Osteocyte (in vitro differentiated cells): Measurements from ENCODE around the gene OR2H2. TPM values are rescaled to one million over a fixed set of nuclear protein-coding genes. Genes with fewer than 3 reads are reported as not detected.

Source experiments
- DNase-seq: peaks from one replicate; pipeline ENCODE4 v3.0.0; 2021; ENCODE audit warnings: mixed read lengths; ENCODE audit not compliant: unreplicated experiment; ENCODE audit errors: extremely low spot score
- H3K27ac Mint-ChIP-seq: one replicate; pipeline ENCODE4 v1.8.0; 2021; ENCODE audit warnings: mild to moderate bottlenecking, mixed read lengths; ENCODE audit not compliant: unreplicated experiment
- H3K27me3 Mint-ChIP-seq: one replicate; pipeline ENCODE4 v1.8.0; 2021; ENCODE audit warnings: mixed read lengths; ENCODE audit not compliant: unreplicated experiment
- H3K36me3 Mint-ChIP-seq: one replicate; pipeline ENCODE4 v1.8.0; 2021; ENCODE audit warnings: mixed read lengths; ENCODE audit not compliant: unreplicated experiment
- H3K4me1 Mint-ChIP-seq: one replicate; pipeline ENCODE4 v1.8.0; 2021; ENCODE audit warnings: mixed read lengths; ENCODE audit not compliant: unreplicated experiment
- H3K4me3 Mint-ChIP-seq: one replicate; pipeline ENCODE4 v1.8.0; 2021; ENCODE audit warnings: mild to moderate bottlenecking, moderate library complexity, mixed read lengths; ENCODE audit not compliant: unreplicated experiment
- H3K9me3 Mint-ChIP-seq: one replicate; pipeline ENCODE4 v1.8.0; 2021; ENCODE audit warnings: mixed read lengths; ENCODE audit not compliant: unreplicated experiment
- CTCF ChIP-seq: fragments of 200-600 bp; sonication (generic); IDR thresholded peaks from 2 replicates; pipeline ENCODE4 v1.5.0; 2021; ENCODE audit warnings: antibody characterized with exemption, mild to moderate bottlenecking, moderate library complexity
- total RNA-seq: library from RNA; stranded (reverse); gene quantifications from 2 replicates; pipeline ENCODE4 v1.2.1, GENCODE V29; 2021

The OR2H2 gene
- total RNA-seq, 1 donor from 2014 or later = not detected

DNA sequence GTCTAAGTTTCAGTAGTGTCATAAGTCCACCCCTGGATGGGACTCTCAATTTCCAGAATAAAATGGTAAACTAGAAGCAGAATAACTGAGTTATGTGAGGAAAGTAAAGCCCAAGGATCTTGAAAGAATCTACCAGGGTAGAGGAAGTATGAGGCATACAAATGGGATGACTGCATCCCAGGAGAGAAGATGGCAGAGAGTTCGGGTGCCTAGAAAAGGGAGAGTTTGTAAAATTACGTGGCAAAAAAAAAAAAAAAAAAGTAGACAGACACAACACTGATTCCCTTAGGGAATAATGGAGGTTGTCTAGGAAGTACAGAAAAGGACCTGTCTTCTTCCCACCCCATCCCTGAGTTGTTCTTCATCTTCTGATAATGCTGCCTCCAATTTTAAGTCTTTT is 44.6 kb downstream of the OR2H2 start:
- peaks cover 70% of the 10 kb centered on the region for H3K4me1 Mint-ChIP-seq
- no peak for DNase-seq
- no peak for TF ChIP-seq CTCF
- no peaks in the 10 kb centered on the region for H3K27me3 Mint-ChIP-seq
- H3K4me3 Mint-ChIP-seq = peak overlapping the region; percentile 90
- H3K36me3 Mint-ChIP-seq = no peaks in the 10 kb centered on the region
- H3K9me3 Mint-ChIP-seq = no peaks in the 10 kb centered on the region
- no peak overlapping the region for H3K27ac Mint-ChIP-seq

- Mint-ChIP-seq H3K27me3 (no peaks in the 10 kb centered on the region), H3K4me1 (peaks cover 63% of the 10 kb centered on the region), H3K9me3 (no peaks in the 10 kb centered on the region), H3K4me3 (peak overlapping the region; percentile 10), H3K36me3 (no peaks in the 10 kb centered on the region), H3K27ac (no peak overlapping the region)
- TF ChIP-seq CTCF = no peak
- DNase-seq = no peak
These were observed 45.4 kb downstream of the OR2H2 start for GRCh38 chr6:29630315-29630714.

DNA sequence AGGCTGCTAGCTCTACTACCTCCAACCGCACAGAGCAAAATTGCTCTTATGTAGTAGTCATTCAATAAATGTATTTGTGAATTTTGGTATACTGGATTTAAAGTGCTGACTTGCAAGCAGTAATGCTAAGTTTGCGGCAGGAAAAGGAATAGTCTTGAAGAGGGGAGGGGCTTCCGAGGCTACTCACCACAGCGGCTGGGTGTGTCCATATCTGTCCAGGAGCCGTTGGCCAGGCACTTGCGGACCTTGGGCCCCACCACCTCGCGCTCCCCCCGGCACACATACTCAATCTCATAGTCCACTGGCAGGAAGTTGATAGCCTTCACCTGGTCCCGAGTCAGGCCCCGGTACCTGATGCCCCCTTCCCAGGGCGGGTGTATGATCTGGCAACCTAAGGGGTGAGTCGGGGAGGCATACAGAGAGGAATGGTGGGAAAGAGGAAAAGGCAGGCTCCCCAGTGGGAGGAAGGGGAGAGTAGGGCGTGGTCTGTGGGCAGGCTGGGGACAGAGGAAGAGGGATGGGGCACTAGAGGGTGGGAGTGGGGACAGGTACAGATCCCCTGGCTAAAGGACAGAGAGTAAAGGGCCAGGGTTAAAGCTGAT is 46.4 kb downstream of the OR2H2 start:
- DNase-seq = no peak
- no peaks in the 10 kb centered on the region for H3K27me3 Mint-ChIP-seq
- peaks cover 53% of the 10 kb centered on the region for H3K4me1 Mint-ChIP-seq
- H3K36me3 Mint-ChIP-seq = no peaks in the 10 kb centered on the region
- H3K9me3 Mint-ChIP-seq = no peaks in the 10 kb centered on the region
- TF ChIP-seq CTCF = no peak
- peak overlapping the region; percentile 74 for H3K27ac Mint-ChIP-seq
- peak overlapping the region; percentile 93 for H3K4me3 Mint-ChIP-seq

DNA sequence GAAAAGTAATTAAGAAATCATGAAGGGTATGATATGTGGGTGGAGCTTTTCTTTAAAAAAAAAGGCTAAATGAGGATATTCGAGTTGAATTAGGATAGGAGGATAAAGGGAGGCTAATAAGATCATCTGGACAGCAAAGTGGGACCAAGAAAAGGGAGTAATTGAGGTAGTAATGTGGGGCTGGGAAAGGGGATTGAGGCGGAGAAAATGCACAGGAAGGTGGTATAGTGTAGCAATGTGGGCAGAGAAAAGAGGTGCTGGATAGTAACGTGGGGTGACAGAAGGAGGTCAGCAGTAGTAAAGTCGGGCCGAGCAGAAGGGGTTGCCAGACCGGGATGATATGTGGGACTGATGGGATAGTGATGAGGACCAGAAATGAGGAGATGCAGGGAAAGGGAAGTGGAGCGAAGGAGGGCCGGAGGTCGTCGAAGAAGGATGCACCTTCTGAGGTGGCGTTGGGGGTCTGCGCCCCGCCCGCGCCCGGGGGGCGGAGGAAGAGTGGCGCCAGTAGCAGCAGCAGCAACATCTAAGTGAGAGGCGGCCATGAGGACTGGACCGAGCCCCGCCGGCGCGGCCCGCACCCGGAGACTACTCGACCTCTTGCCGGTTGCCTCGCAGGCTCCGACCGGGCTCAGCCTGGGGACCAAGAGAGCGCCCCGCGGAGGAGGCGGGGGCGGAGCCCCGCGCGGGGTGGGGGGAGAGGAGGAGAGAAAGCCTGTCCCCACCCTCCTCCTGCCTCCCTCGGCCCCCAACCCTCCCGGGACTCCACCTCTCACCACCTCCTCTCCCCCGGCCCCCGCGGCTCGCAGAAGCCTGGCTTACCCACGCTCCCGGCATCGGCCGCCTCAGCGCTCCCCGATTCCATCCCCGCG is 47.2 kb downstream of the OR2H2 start:
- no peaks in the 10 kb centered on the region for H3K27me3 Mint-ChIP-seq
- no peaks in the 10 kb centered on the region for H3K36me3 Mint-ChIP-seq
- no peak for TF ChIP-seq CTCF
- no peaks in the 10 kb centered on the region for H3K9me3 Mint-ChIP-seq
- H3K27ac Mint-ChIP-seq = peak overlapping the region; percentile 74
- H3K4me3 Mint-ChIP-seq = peak overlapping the region; percentile 93
- DNase-seq = peak; percentile 88
- peaks cover 45% of the 10 kb centered on the region for H3K4me1 Mint-ChIP-seq
